OCI-LY1 (cell line): ENCODE data around the gene ZNF37A.

Source experiments
- H2AFZ ChIP-seq: fragments of 200-600 bp; sonication (generic), shearing (Covaris generic); 2 replicates; pipeline ENCODE4 v1.6.0; 2014; ENCODE audit warnings: antibody characterized with exemption, mild to moderate bottlenecking, low read length
- H3F3A ChIP-seq: fragments of 200-600 bp; sonication (generic), shearing (Covaris generic); 2 replicates; pipeline ENCODE4 v1.6.0; 2014; ENCODE audit warnings: mild to moderate bottlenecking, antibody characterized with exemption, low read length, moderate library complexity; ENCODE audit not compliant: insufficient read depth
- H3K27ac ChIP-seq: fragments of 200-600 bp; sonication (generic); 2 replicates; pipeline ENCODE4 v1.5.1; 2014; ENCODE audit warnings: low read length, mixed run types, mild to moderate bottlenecking, low read depth; ENCODE audit not compliant: poor library complexity, severe bottlenecking
- H3K27me3 ChIP-seq: fragments of 200-600 bp; sonication (generic); 2 replicates; pipeline ENCODE4 v1.6.0; 2014; ENCODE audit warnings: antibody characterized with exemption, mild to moderate bottlenecking, low read length, moderate library complexity; ENCODE audit not compliant: insufficient read depth
- H3K36me3 ChIP-seq: fragments of 200-600 bp; sonication (generic); 2 replicates; pipeline ENCODE4 v1.6.1; 2014; ENCODE audit warnings: mild to moderate bottlenecking, antibody characterized with exemption, low read length, moderate library complexity, mixed read lengths; ENCODE audit not compliant: insufficient read depth
- H3K4me1 ChIP-seq: fragments of 200-600 bp; sonication (generic); 2 replicates; pipeline ENCODE4 v1.5.1; 2014; ENCODE audit warnings: mild to moderate bottlenecking, low read length, moderate library complexity; ENCODE audit not compliant: insufficient read depth, severe bottlenecking
- H3K4me2 ChIP-seq: fragments of 200-600 bp; sonication (generic), shearing (Covaris generic); 2 replicates; pipeline ENCODE4 v1.6.1; 2014; ENCODE audit warnings: low read length
- H3K4me3 ChIP-seq: fragments of 200-600 bp; sonication (generic); 2 replicates; pipeline ENCODE4 v1.5.1; 2014; ENCODE audit warnings: low read length, low read depth, mild to moderate bottlenecking, mixed read lengths; ENCODE audit not compliant: poor library complexity, severe bottlenecking
- H3K79me2 ChIP-seq: fragments of 200-600 bp; shearing (Covaris generic); 2 replicates; pipeline ENCODE4 v1.6.1; 2016; ENCODE audit warnings: mixed run types, low read length, mixed read lengths; ENCODE audit not compliant: insufficient read depth
- H3K9ac ChIP-seq: fragments of 200-600 bp; sonication (generic), shearing (Covaris generic); 2 replicates; pipeline ENCODE4 v1.6.1; 2014; ENCODE audit warnings: mild to moderate bottlenecking, low read length, mixed read lengths
- H3K9me2 ChIP-seq: fragments of 200-600 bp; sonication (generic), shearing (Covaris generic); 2 replicates; pipeline ENCODE4 v1.6.1; 2014; ENCODE audit warnings: low read depth, mild to moderate bottlenecking, low read length, mixed read lengths
- H3K9me3 ChIP-seq: fragments of 200-600 bp; shearing (Covaris generic); 2 replicates; pipeline ENCODE4 v1.6.1; 2014; ENCODE audit warnings: low read length, mixed read lengths
- H4K20me1 ChIP-seq: fragments of 200-600 bp; sonication (generic), shearing (Covaris generic); 2 replicates; pipeline ENCODE4 v1.6.0; 2016; ENCODE audit warnings: mild to moderate bottlenecking, low read length; ENCODE audit not compliant: insufficient read depth
- CTCF ChIP-seq: fragments of 200-600 bp; sonication (generic), shearing (Covaris generic); IDR thresholded peaks from 2 replicates; pipeline ENCODE4 v1.5.1; 2017; ENCODE audit warnings: mild to moderate bottlenecking, antibody characterized with exemption, low read length, moderate library complexity, mixed read lengths
- EZH2 ChIP-seq: fragments of 200-600 bp; sonication (generic), shearing (Covaris generic); IDR thresholded peaks from 2 replicates; pipeline ENCODE4 v1.8.0; 2017; ENCODE audit warnings: borderline replicate concordance, mixed run types, mild to moderate bottlenecking, antibody characterized with exemption, low read length, moderate library complexity, mixed read lengths

Gene ZNF37A

GRCh38 chr10:38093816-38094157, 350 bp upstream of the ZNF37A start:
- Histone ChIP-seq H3K4me3 (peak overlapping the region; percentile 93), H3K4me2 (peak overlapping the region; percentile 94), H3K36me3 (peaks cover 38% of the 10 kb centered on the region), H3K27ac (no peak overlapping the region), H4K20me1 (no peaks in the 10 kb centered on the region), H3K27me3 (no peaks in the 10 kb centered on the region), H3K9ac (peak overlapping the region; percentile 59), H3K79me2 (no peaks in the 10 kb centered on the region), H3K9me3 (0 out of 2 replicates have a peak, but pooled peaks cover 2% of the 10 kb centered on the region), H2AFZ (peak overlapping the region; percentile 99; the same call in 1 of the 2 replicates), H3K9me2 (no peaks in the 10 kb centered on the region), H3K4me1 (peaks cover 17% of the 10 kb centered on the region), H3F3A (no peaks in the 10 kb centered on the region)
- TF ChIP-seq CTCF: no peak
- TF ChIP-seq EZH2: no peak

GRCh38 chr10:38094927-38095574, 914 bp downstream of the ZNF37A start:
- Histone ChIP-seq H2AFZ (no peak overlapping the region), H3K9me3 (0 out of 2 replicates have a peak, but pooled peaks cover 3% of the 10 kb centered on the region), H3K9me2 (no peaks in the 10 kb centered on the region), H4K20me1 (no peaks in the 10 kb centered on the region), H3K27me3 (no peaks in the 10 kb centered on the region), H3K9ac (peak overlapping the region; percentile 95), H3K79me2 (no peaks in the 10 kb centered on the region), H3F3A (no peaks in the 10 kb centered on the region), H3K27ac (peak overlapping the region; percentile 58), H3K4me2 (peak overlapping the region; percentile 94), H3K4me1 (peaks cover 17% of the 10 kb centered on the region), H3K36me3 (peaks cover 51% of the 10 kb centered on the region), H3K4me3 (peak overlapping the region; percentile 93)
- no peak for TF ChIP-seq EZH2
- no peak for TF ChIP-seq CTCF

- no peaks in the 10 kb centered on the region for H3K79me2 ChIP-seq
- H3K27me3 ChIP-seq: no peaks in the 10 kb centered on the region
- no peaks in the 10 kb centered on the region for H3K9me2 ChIP-seq
- no peak overlapping the region for H3K4me2 ChIP-seq
- H3K4me1 ChIP-seq: no peaks in the 10 kb centered on the region
- H3K4me3 ChIP-seq: no peak overlapping the region
- no peak overlapping the region for H2AFZ ChIP-seq
- H3K9ac ChIP-seq: no peak overlapping the region
- 0 out of 2 replicates have a peak, but pooled peaks cover 3% of the 10 kb centered on the region for H3F3A ChIP-seq
- peaks cover 20% of the 10 kb centered on the region for H3K9me3 ChIP-seq
- no peaks in the 10 kb centered on the region for H4K20me1 ChIP-seq
- no peak for TF ChIP-seq CTCF
- TF ChIP-seq EZH2: no peak
- peaks cover 89% of the 10 kb centered on the region for H3K36me3 ChIP-seq
- no peak overlapping the region for H3K27ac ChIP-seq
Observed at GRCh38 chr10:38102880-38103279, 8.7 kb downstream of the ZNF37A start.
